ENCODE measurements around the gene FXYD2. TPM values are rescaled to one million over a fixed set of nuclear protein-coding genes. Genes with fewer than 3 reads are reported as not detected.

Gene FXYD2
- total and polyA plus RNA-seq, 2 of the 8 experiments (the other 6 are each of a cell fraction or from before 2014, with no cell fraction given): 0.89 to 1.1 TPM

DNA sequence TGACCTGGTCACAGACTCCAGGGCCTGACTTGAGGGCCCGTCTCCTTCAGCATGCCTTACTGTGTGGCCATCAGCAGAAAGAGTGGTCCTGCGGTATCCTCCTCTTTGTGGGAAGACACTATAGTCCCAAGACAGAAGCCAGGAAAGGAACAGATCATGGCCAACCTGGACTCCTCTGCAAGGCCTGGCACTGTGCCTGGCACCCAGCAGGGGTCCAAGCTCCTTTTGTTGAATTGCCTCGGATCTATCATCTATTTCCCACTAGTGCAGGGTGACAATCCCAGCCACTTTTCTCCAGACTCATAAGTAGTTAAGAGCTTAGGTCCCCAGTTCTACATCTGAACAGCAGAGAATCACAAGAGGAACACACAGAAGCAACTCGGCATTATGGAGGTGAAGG, 54.5 kb downstream of the FXYD2 start:
- no peak overlapping the region for H3K23ac ChIP-seq (ENCODE audit: insufficient read length)
- H3K9ac ChIP-seq (replicated peaks in 1 of 4; ENCODE audit: extremely low read depth in 1 of 4, low read depth in 3 of 4, low read length in 3 of 4): no peak overlapping the region
- no peak overlapping the region for H3K14ac ChIP-seq (ENCODE audit: insufficient read length)
- 89% methylated on average over 4 of the region's 4 CpGs; no CpG with 5 or more reads in 1 of the 2 experiments for WGBS, 2 experiments (ENCODE audit: extremely low coverage in 1 of 2, insufficient coverage in 1 of 2, insufficient read length in 1 of 2, insufficient replicate concordance in 2 of 2, low coverage in 1 of 2, low lambda C conversion rate in 2 of 2, missing lambda C conversion rate in 1 of 2)
- no peaks in the 10 kb centered on the region for H3K79me2 ChIP-seq (ENCODE audit: control insufficient read depth in 1 of 2, insufficient read depth in 2 of 2, low read length in 2 of 2)
- H3K18ac ChIP-seq (ENCODE audit: extremely low read depth, low read length): no peak overlapping the region
- no peaks in the 10 kb centered on the region for H3K23me2 ChIP-seq (ENCODE audit: low read depth, low read length)
- H3K4me2 ChIP-seq (ENCODE audit: insufficient read depth in 1 of 2, low read depth in 2 of 2, low read length in 2 of 2): no peak overlapping the region
- H4K5ac ChIP-seq (ENCODE audit: insufficient read length, low read depth, low read length): no peak overlapping the region
- no peak overlapping the region for H3K27ac ChIP-seq (ENCODE audit: low read depth, low read length)
- H2BK120ac ChIP-seq (replicated peaks; ENCODE audit: low read depth, low read length): no peak overlapping the region
- no peaks in the 10 kb centered on the region for H4K20me1 ChIP-seq (replicated peaks in 1 of 2; ENCODE audit: control insufficient read depth in 1 of 2, insufficient read depth in 2 of 2, low read length in 2 of 2)
- DNase-seq (ENCODE audit: low read depth in 1 of 2, low spot score in 2 of 2) (no peak), FAIRE-seq (no peak)
- no peak overlapping the region for H2AK5ac ChIP-seq (ENCODE audit: low read depth, low read length)
- no peak overlapping the region for H2BK15ac ChIP-seq (ENCODE audit: low read length)
- H2BK12ac ChIP-seq (ENCODE audit: low read depth, low read length): no peak overlapping the region
- H3K4me3 ChIP-seq (ENCODE audit: extremely low read depth in 1 of 4, insufficient read depth in 2 of 4, low read depth in 3 of 4, low read length in 4 of 4): no peak overlapping the region
- no peaks in the 10 kb centered on the region for H3K9me3 ChIP-seq (ENCODE audit: insufficient read depth in 2 of 2, low read depth in 1 of 2, low read length in 1 of 2)
- H4K8ac ChIP-seq (ENCODE audit: extremely low read depth, insufficient read depth, low read length): no peak overlapping the region
- H4K91ac ChIP-seq (replicated peaks; ENCODE audit: insufficient read length, low read length): no peak overlapping the region
- CTCF ChIA-PET (ENCODE audit: partially characterized antibody): no interaction called here
- no peaks in the 10 kb centered on the region for H3K4me1 ChIP-seq (replicated peaks in 1 of 4; ENCODE audit: control insufficient read depth in 3 of 4, insufficient read depth in 4 of 4, low read length in 3 of 4)
- no peaks in the 10 kb centered on the region for H3K36me3 ChIP-seq (ENCODE audit: control insufficient read depth in 2 of 4, insufficient read depth in 4 of 4, low read length in 3 of 4)
- no peak overlapping the region for H2AFZ ChIP-seq (ENCODE audit: low read length)
- POLR2A ChIA-PET (ENCODE audit: partially characterized antibody): no interaction called here
- no peak for TF ChIP-seq BRCA1 (IDR thresholded peaks at IDR 0.05; ENCODE audit: low read depth, low read length)
- H2BK5ac ChIP-seq (ENCODE audit: low read depth, low read length): no peak overlapping the region
- H3K79me1 ChIP-seq (ENCODE audit: low read depth, low read length): no peaks in the 10 kb centered on the region
- H3K27me3 ChIP-seq (replicated peaks in 1 of 4; ENCODE audit: control insufficient read depth in 3 of 4, extremely low read depth in 1 of 4, insufficient read depth in 3 of 4, low read length in 3 of 4): no peaks in the 10 kb centered on the region
- no peak overlapping the region for H2BK20ac ChIP-seq (ENCODE audit: low read length)
- no peak overlapping the region for H3K4ac ChIP-seq (replicated peaks; ENCODE audit: insufficient read length, low read depth, low read length)
- H3K56ac ChIP-seq (replicated peaks; ENCODE audit: insufficient read length, low read depth, low read length): no peak overlapping the region

Other genes starting within 250 kb of the FXYD2 start
- 0.19 and 0.27 TPM in 2 replicates for gene DSCAML1, start 27.5 kb downstream of the FXYD2 start, total RNA-seq (2021; fragmentation: NEBNext Ultra II Directional; extraction: Animal tissue kit (Norgen Biotek cat#: 25700))
- gene DSCAML1, start 27.5 kb downstream of the FXYD2 start, polyA plus RNA-seq (2011; rRNA removed): 0.24 and 0.25 TPM in 2 replicates
- gene FXYD6, start 51.9 kb upstream of the FXYD2 start, total RNA-seq (2021; fragmentation: NEBNext Ultra II Directional; extraction: Animal tissue kit (Norgen Biotek cat#: 25700)): 44.6 and 50.0 TPM in 2 replicates
- 117 and 151 TPM in 2 replicates for gene FXYD6, start 51.9 kb upstream of the FXYD2 start, polyA plus RNA-seq (2011; rRNA removed)
- gene TMPRSS13, start 104.7 kb upstream of the FXYD2 start, total RNA-seq (2021; fragmentation: NEBNext Ultra II Directional; extraction: Animal tissue kit (Norgen Biotek cat#: 25700)): 0.29 and 0.61 TPM in 2 replicates
- gene TMPRSS13, start 104.7 kb upstream of the FXYD2 start, polyA plus RNA-seq (2011; rRNA removed): 0.79 and 1.0 TPM in 2 replicates
- gene IL10RA, start 161.7 kb upstream of the FXYD2 start, total RNA-seq (2021; fragmentation: NEBNext Ultra II Directional; extraction: Animal tissue kit (Norgen Biotek cat#: 25700)): 0.11 and 0.31 TPM in 2 replicates
- 0.05 and 0.16 TPM in 2 replicates for gene IL10RA, start 161.7 kb upstream of the FXYD2 start, polyA plus RNA-seq (2011; rRNA removed)